Ovary (tissue), 3 donors: ENCODE measurements around the gene PSME2.

Experiments used
- CTCF ChIP-seq, 3 donors: fragments of 450-650 bp in 2 of 3; fragments of 200-600 bp in 1 of 3; IDR thresholded peaks; one replicate each; pipeline versions ENCODE4 v1.5.1 to v1.8.0; 2016 to 2022; ENCODE audit warnings: antibody characterized with exemption in 3 of 3, mild to moderate bottlenecking in 1 of 3
- POLR2A ChIP-seq: fragments of 450-650 bp; IDR thresholded peaks from one replicate; pipeline ENCODE4 v1.6.1; 2017; ENCODE audit warnings: antibody characterized with exemption, mild to moderate bottlenecking, moderate library complexity
- donor health status: DM: no; HTN: no; CAD: no.

GRCh38 chr14:24100982-24101494 lies 45.4 kb downstream of the PSME2 start:
- TF ChIP-seq CTCF (IDR thresholded peaks at IDR 0.05) = no peak
- TF ChIP-seq POLR2A = no peak
